Hepatocyte (in vitro differentiated cells): Measurements from ENCODE around the gene GLP2R. TPM values are rescaled to one million over a fixed set of nuclear protein-coding genes. Genes with fewer than 3 reads are reported as not detected.

Source experiments
- DNase-seq: peaks from one replicate; pipeline ENCODE4 v3.0.0-alpha.2; 2016; ENCODE audit warnings: low spot score
- H2AFZ ChIP-seq: fragments of 200-600 bp; sonication (generic); 2 replicates; pipeline ENCODE4 v1.6.0; 2016; ENCODE audit warnings: antibody characterized with exemption, mild to moderate bottlenecking
- H3K27ac ChIP-seq: fragments of 200-600 bp; sonication (generic); 2 replicates; pipeline ENCODE4 v1.5.1; 2016; ENCODE audit warnings: mild to moderate bottlenecking
- H3K27me3 ChIP-seq: fragments of 200-600 bp; sonication (generic); 2 replicates; pipeline ENCODE4 v1.6.1; 2016
- H3K36me3 ChIP-seq: fragments of 200-600 bp; sonication (generic); replicated peaks from 2 replicates; pipeline ENCODE4 v1.5.1; 2016; ENCODE audit warnings: low read depth; ENCODE audit not compliant: insufficient read depth
- H3K4me1 ChIP-seq: fragments of 200-600 bp; sonication (generic); 2 replicates; pipeline ENCODE4 v1.5.1; 2016; ENCODE audit warnings: mild to moderate bottlenecking, moderate library complexity; ENCODE audit not compliant: insufficient read depth
- H3K4me2 ChIP-seq: fragments of 200-600 bp; sonication (generic); 2 replicates; pipeline ENCODE4 v1.6.0; 2016
- H3K4me3 ChIP-seq: fragments of 200-600 bp; sonication (generic); 2 replicates; pipeline ENCODE4 v1.5.1; 2016; ENCODE audit warnings: mild to moderate bottlenecking
- H3K79me2 ChIP-seq: fragments of 200-600 bp; sonication (generic); 2 replicates; pipeline ENCODE4 v1.6.0; 2017; ENCODE audit warnings: mild to moderate bottlenecking
- H3K9me2 ChIP-seq: fragments of 200-600 bp; sonication (generic); replicated peaks from 2 replicates; pipeline ENCODE4 v1.6.0; 2017; ENCODE audit warnings: mild to moderate bottlenecking; ENCODE audit not compliant: insufficient read depth
- H3K9me3 ChIP-seq: fragments of 200-600 bp; sonication (generic); 2 replicates; pipeline ENCODE4 v1.5.1; 2016; ENCODE audit warnings: low read depth, mild to moderate bottlenecking
- H4K20me1 ChIP-seq: fragments of 200-600 bp; sonication (generic); 2 replicates; pipeline ENCODE4 v1.6.0; 2016; ENCODE audit warnings: mild to moderate bottlenecking; ENCODE audit not compliant: insufficient read depth, poor library complexity, severe bottlenecking
- EZH2 ChIP-seq: fragments of 200-600 bp; sonication (generic); IDR thresholded peaks from 2 replicates; pipeline ENCODE4 v1.6.1; 2016; ENCODE audit warnings: antibody characterized with exemption, mild to moderate bottlenecking, borderline replicate concordance
- EZH2phosphoT487 ChIP-seq: fragments of 200-600 bp; sonication (generic); IDR thresholded peaks from one replicate; pipeline ENCODE4 v1.6.1; 2018; ENCODE audit warnings: antibody characterized with exemption, mild to moderate bottlenecking, low read depth, moderate library complexity; ENCODE audit not compliant: unreplicated experiment, severe bottlenecking
- WGBS: methylation state at CpG from one replicate; pipeline ENCODE4 v1.1.6; 2016; ENCODE audit warnings: low lambda C conversion rate; ENCODE audit errors: missing lambda C conversion rate; 5-methylcytosine and 5-hydroxymethylcytosine counted together
- polyA plus RNA-seq: library from polyadenylated mRNA; unstranded; fragments of >200 nt; fragmentation: Nextera tagmentation; extraction: Ambion mirVana; gene quantifications from 2 replicates; pipeline ENCODE4 v1.2.1, GENCODE V29; 2016
- total RNA-seq: library from RNA; depleted of rRNA; stranded (reverse); fragments of >200 nt; gene quantifications from 2 replicates; pipeline ENCODE4 v1.2.3, GENCODE V29; 2014
- TF ChIP-seq, protein P1 (sequence below): fragments of 200-600 bp; sonication (generic); IDR thresholded peaks from 2 replicates; pipeline ENCODE4 v1.5.1; 2016; ENCODE audit warnings: antibody characterized with exemption, mild to moderate bottlenecking; ENCODE audit not compliant: poor library complexity

GLP2R gene
- total and polyA plus RNA-seq, 2 experiments from 2014 or later = 1.5 to 3.3 TPM

DNA sequence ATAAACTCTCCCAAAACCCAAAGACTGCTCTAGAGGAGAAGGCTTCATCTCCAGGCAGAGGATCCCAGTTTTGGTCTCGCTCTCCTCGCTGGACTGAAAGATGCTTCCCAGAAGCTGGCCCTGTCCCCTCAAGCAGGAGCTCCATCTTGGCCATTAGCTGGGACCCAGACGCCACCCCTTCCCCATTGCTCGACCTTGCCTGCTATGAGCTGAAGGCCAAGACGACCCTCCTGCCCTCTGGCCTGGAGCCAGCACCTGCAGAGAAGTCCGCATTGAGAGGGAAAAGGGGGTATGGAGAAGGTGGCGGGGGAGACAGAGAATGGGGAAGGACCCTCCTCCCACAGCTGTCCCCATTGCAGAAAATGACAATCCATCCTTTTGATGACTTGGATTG, 82.9 kb downstream of the GLP2R start:
- H3K4me3 ChIP-seq = no peak overlapping the region
- WGBS = 82% methylated on average over 7 of the region's 7 CpGs
- no peaks in the 10 kb centered on the region for H3K9me2 ChIP-seq
- no peaks in the 10 kb centered on the region for H3K36me3 ChIP-seq
- no peaks in the 10 kb centered on the region for H3K27me3 ChIP-seq
- H3K4me1 ChIP-seq = no peaks in the 10 kb centered on the region
- no peak for DNase-seq
- no peak for TF ChIP-seq EZH2
- TF ChIP-seq, protein P1, sequence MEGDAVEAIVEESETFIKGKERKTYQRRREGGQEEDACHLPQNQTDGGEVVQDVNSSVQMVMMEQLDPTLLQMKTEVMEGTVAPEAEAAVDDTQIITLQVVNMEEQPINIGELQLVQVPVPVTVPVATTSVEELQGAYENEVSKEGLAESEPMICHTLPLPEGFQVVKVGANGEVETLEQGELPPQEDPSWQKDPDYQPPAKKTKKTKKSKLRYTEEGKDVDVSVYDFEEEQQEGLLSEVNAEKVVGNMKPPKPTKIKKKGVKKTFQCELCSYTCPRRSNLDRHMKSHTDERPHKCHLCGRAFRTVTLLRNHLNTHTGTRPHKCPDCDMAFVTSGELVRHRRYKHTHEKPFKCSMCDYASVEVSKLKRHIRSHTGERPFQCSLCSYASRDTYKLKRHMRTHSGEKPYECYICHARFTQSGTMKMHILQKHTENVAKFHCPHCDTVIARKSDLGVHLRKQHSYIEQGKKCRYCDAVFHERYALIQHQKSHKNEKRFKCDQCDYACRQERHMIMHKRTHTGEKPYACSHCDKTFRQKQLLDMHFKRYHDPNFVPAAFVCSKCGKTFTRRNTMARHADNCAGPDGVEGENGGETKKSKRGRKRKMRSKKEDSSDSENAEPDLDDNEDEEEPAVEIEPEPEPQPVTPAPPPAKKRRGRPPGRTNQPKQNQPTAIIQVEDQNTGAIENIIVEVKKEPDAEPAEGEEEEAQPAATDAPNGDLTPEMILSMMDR = no peak
- no peak for TF ChIP-seq EZH2phosphoT487
- no peaks in the 10 kb centered on the region for H3K9me3 ChIP-seq
- no peaks in the 10 kb centered on the region for H3K79me2 ChIP-seq
- H3K27ac ChIP-seq = no peak overlapping the region
- H2AFZ ChIP-seq = no peak overlapping the region
- H4K20me1 ChIP-seq = no peaks in the 10 kb centered on the region
- H3K4me2 ChIP-seq = no peak overlapping the region

DNA sequence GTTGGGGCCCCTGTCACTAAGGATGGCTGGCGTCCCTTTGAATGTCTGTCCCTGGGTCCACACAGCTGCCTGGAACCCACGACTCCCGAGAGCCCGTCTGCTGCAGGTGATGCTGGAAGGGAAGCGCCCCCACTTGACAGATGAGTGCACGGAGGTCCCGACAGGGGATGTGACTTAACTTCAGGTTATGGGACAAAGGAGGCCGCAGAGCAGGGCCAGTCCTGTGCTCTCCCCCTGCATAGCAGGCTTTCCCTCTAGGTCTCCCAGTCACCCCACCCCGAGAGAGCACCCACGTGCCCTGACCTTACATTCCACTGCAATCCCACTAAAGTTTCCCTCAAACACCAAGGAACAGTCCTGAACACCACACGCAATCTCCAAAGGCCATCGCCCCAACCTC, 85.4 kb downstream of the GLP2R start:
- no peaks in the 10 kb centered on the region for H3K9me2 ChIP-seq
- no peaks in the 10 kb centered on the region for H3K27me3 ChIP-seq
- TF ChIP-seq EZH2 = no peak
- TF ChIP-seq EZH2phosphoT487 = no peak
- TF ChIP-seq, protein P1 = no peak
- H3K4me3 ChIP-seq = no peak overlapping the region
- DNase-seq = no peak
- no peak overlapping the region for H3K27ac ChIP-seq
- WGBS = 89% methylated on average over 10 of the region's 12 CpGs
- H2AFZ ChIP-seq = no peak overlapping the region
- no peaks in the 10 kb centered on the region for H4K20me1 ChIP-seq
- no peak overlapping the region for H3K4me2 ChIP-seq
- no peaks in the 10 kb centered on the region for H3K9me3 ChIP-seq
- H3K79me2 ChIP-seq = no peaks in the 10 kb centered on the region
- no peaks in the 10 kb centered on the region for H3K36me3 ChIP-seq
- H3K4me1 ChIP-seq = no peaks in the 10 kb centered on the region

DNA sequence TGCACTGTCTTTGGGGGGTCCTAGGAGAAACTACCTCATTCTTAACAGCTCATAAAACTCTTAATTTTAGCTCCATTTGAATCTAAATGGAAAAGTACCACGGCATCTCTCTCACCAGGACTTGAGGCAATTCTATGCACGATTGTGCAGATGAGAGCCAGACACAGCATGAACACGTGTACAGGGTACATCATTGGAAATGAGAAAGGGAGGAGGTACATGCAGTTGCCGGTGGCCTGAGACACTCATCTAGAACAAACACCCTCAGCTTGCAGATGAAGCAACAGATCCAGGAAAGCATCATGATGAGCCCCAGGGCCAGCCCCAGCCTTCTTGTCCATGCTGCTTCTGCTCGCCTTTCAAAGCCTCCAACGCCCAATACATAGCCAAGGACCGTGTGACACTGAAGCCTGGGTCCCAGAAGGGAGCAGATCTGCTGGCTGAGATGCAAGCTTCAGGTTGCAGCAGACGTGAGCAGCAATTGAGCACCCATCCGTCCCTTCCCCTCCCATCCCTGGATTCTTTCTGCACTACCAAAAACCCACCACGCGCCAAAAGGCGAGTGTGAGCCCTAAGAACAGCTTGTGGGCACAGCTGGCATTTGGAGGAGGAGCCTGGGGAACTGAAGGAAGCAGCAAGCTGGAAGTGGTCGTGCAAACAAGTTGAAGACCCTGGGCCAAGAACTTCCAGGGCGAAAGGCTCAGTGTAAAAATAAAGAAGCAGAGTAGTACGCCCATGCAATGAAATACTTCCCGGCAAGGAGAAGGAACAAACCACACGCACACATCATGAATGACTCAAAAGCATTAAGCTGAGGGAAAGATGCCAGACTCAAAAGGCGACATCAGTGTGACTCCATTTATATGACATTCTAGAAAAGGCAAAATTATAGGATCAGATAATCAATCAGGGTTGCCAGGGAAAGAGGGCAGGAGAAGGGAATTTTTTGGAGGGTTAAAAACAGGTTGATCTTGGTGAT, 86.7 kb downstream of the GLP2R start:
- Histone ChIP-seq H2AFZ (no peak overlapping the region), H3K4me3 (no peak overlapping the region), H3K9me3 (no peaks in the 10 kb centered on the region), H3K27me3 (no peaks in the 10 kb centered on the region), H3K79me2 (no peaks in the 10 kb centered on the region), H3K4me2 (no peak overlapping the region), H4K20me1 (no peaks in the 10 kb centered on the region), H3K9me2 (no peaks in the 10 kb centered on the region), H3K4me1 (no peaks in the 10 kb centered on the region), H3K36me3 (no peaks in the 10 kb centered on the region), H3K27ac (no peak overlapping the region)
- WGBS = 88% methylated on average over 18 of the region's 18 CpGs
- TF ChIP-seq, protein P1 = no peak
- no peak for TF ChIP-seq EZH2phosphoT487
- TF ChIP-seq EZH2 = no peak
- DNase-seq = no peak
